Muscle layer of colon (tissue), 2 donors: ENCODE results near the gene MUC4.

Experiments
- H3K27ac ChIP-seq: one replicate; pipeline ENCODE4 v1.7.0; 2013; ENCODE audit warnings: low read depth, mild to moderate bottlenecking, low read length, moderate library complexity
- H3K27me3 ChIP-seq, 2 donors: one replicate each; pipeline ENCODE4 v1.7.0; 2013; ENCODE audit warnings: low read length in 2 of 2, mild to moderate bottlenecking in 2 of 2; ENCODE audit not compliant: insufficient read depth in 2 of 2, control insufficient read depth in 1 of 2
- H3K36me3 ChIP-seq: one replicate; pipeline ENCODE4 v1.7.0; 2013; ENCODE audit warnings: mild to moderate bottlenecking, low read length; ENCODE audit not compliant: insufficient read depth
- H3K4me1 ChIP-seq: one replicate; pipeline ENCODE4 v1.7.0; 2013; ENCODE audit warnings: mild to moderate bottlenecking, low read length; ENCODE audit not compliant: insufficient read depth
- H3K4me3 ChIP-seq, 2 donors: one replicate each; pipeline ENCODE4 v1.7.0; 2013; ENCODE audit warnings: low read length in 2 of 2, low read depth in 1 of 2, mild to moderate bottlenecking in 1 of 2, moderate library complexity in 1 of 2
- H3K9ac ChIP-seq: one replicate; pipeline ENCODE4 v1.7.0; 2013; ENCODE audit warnings: low read length
- H3K9me3 ChIP-seq: one replicate; pipeline ENCODE4 v1.7.0; 2013; ENCODE audit warnings: mild to moderate bottlenecking, low read length
- donor health status: abdominal sarcoma.
- donor health status: Adenocarcinoma of cecum.

MUC4 gene

GRCh38 chr3:195811756-195812155, at the start of gene MUC4:
Gene MUC4, minus strand, starts transcription at chr3:195811929. Its CDS starts 112 bp downstream, at chr3:195811817.
- Histone ChIP-seq H3K9me3 (no peaks in the 10 kb centered on the region), H3K27ac (no peak within 1 kb of the TSS), H3K36me3 (no peaks in the 10 kb centered on the region), H3K4me1 (no peaks in the 10 kb centered on the region), H3K4me3 (no peak within 1 kb of the TSS), H3K9ac (no peak within 1 kb of the TSS), H3K27me3 (peaks cover 0 to 10% of the 10 kb centered on the region in 2 donors)

- Histone ChIP-seq H3K9ac (no peak overlapping the region), H3K9me3 (no peaks in the 10 kb centered on the region), H3K4me3 (no peak overlapping the region), H3K36me3 (peaks cover 6% of the 10 kb centered on the region), H3K27me3 (no peaks in the 10 kb centered on the region), H3K27ac (no peak overlapping the region), H3K4me1 (peaks cover 9% of the 10 kb centered on the region)
These were observed 48.7 kb upstream of the MUC4 start for GRCh38 chr3:195860456-195860855.

- Histone ChIP-seq H3K4me3 (peak overlapping the region in 1 of 2 donors; percentile 22), H3K9ac (no peak overlapping the region)
These were observed 48.2 kb upstream of the MUC4 start for GRCh38 chr3:195859846-195860411.

GRCh38 chr3:195859061-195859845, 47.5 kb upstream of the MUC4 start:
- Histone ChIP-seq H3K36me3 (peaks cover 4% of the 10 kb centered on the region), H3K9me3 (no peaks in the 10 kb centered on the region), H3K4me3 (peak overlapping the region; percentile 22 to 24), H3K4me1 (peaks cover 9% of the 10 kb centered on the region), H3K27me3 (no peaks in the 10 kb centered on the region), H3K27ac (no peak overlapping the region), H3K9ac (no peak overlapping the region)

More at GRCh38 chr3:195859846-195860411, 48.2 kb upstream of the MUC4 start:
- Histone ChIP-seq H3K4me1 (peaks cover 9% of the 10 kb centered on the region), H3K36me3 (peaks cover 6% of the 10 kb centered on the region), H3K27me3 (no peaks in the 10 kb centered on the region), H3K27ac (no peak overlapping the region), H3K9me3 (no peaks in the 10 kb centered on the region)

- Histone ChIP-seq H3K9ac (no peak overlapping the region), H3K4me1 (no peaks in the 10 kb centered on the region), H3K9me3 (no peaks in the 10 kb centered on the region), H3K36me3 (no peaks in the 10 kb centered on the region), H3K4me3 (no peak overlapping the region), H3K27me3 (no peaks in the 10 kb centered on the region), H3K27ac (no peak overlapping the region)
These were observed 44.8 kb upstream of the MUC4 start for GRCh38 chr3:195856410-195857084.

GRCh38 chr3:195855471-195856409, 44.0 kb upstream of the MUC4 start:
- Histone ChIP-seq H3K27ac (no peak overlapping the region), H3K9ac (no peak overlapping the region), H3K4me3 (no peak overlapping the region), H3K36me3 (no peaks in the 10 kb centered on the region), H3K27me3 (no peaks in the 10 kb centered on the region), H3K4me1 (no peaks in the 10 kb centered on the region), H3K9me3 (no peaks in the 10 kb centered on the region)

GRCh38 chr3:195854628-195855294, 43.0 kb upstream of the MUC4 start:
- H3K36me3 ChIP-seq: no peaks in the 10 kb centered on the region
- no peak overlapping the region for H3K4me3 ChIP-seq
- H3K27ac ChIP-seq: no peak overlapping the region
- H3K9ac ChIP-seq: no peak overlapping the region
- no peaks in the 10 kb centered on the region for H3K27me3 ChIP-seq
- H3K9me3 ChIP-seq: no peaks in the 10 kb centered on the region
- no peaks in the 10 kb centered on the region for H3K4me1 ChIP-seq

GRCh38 chr3:195853996-195854395, 42.3 kb upstream of the MUC4 start:
- no peaks in the 10 kb centered on the region for H3K4me1 ChIP-seq
- no peaks in the 10 kb centered on the region for H3K9me3 ChIP-seq
- no peak overlapping the region for H3K4me3 ChIP-seq
- no peak overlapping the region for H3K27ac ChIP-seq
- H3K36me3 ChIP-seq: no peaks in the 10 kb centered on the region
- H3K27me3 ChIP-seq: no peaks in the 10 kb centered on the region
- H3K9ac ChIP-seq: no peak overlapping the region

GRCh38 chr3:195853036-195853435, 41.3 kb upstream of the MUC4 start:
- H3K36me3 ChIP-seq: no peaks in the 10 kb centered on the region
- H3K27me3 ChIP-seq: no peaks in the 10 kb centered on the region
- no peak overlapping the region for H3K9ac ChIP-seq
- no peaks in the 10 kb centered on the region for H3K9me3 ChIP-seq
- H3K4me1 ChIP-seq: no peaks in the 10 kb centered on the region
- H3K27ac ChIP-seq: no peak overlapping the region
- H3K4me3 ChIP-seq: no peak overlapping the region

GRCh38 chr3:195850857-195851543, 39.3 kb upstream of the MUC4 start:
- Histone ChIP-seq H3K4me3 (no peak overlapping the region), H3K9ac (no peak overlapping the region), H3K27ac (no peak overlapping the region)

More at GRCh38 chr3:195850857-195851543, 39.3 kb upstream of the MUC4 start:
- no peaks in the 10 kb centered on the region for H3K4me1 ChIP-seq
- H3K36me3 ChIP-seq: no peaks in the 10 kb centered on the region
- H3K27me3 ChIP-seq: no peaks in the 10 kb centered on the region
- no peaks in the 10 kb centered on the region for H3K9me3 ChIP-seq
